Gastrocnemius medialis (tissue), 4 donors: ENCODE data around the gene FH.

Experiments
- POLR2A ChIP-seq, 2 donors: fragments of 450-650 bp; IDR thresholded peaks; one replicate each; pipeline ENCODE4 v1.6.1; 2017; ENCODE audit warnings: antibody characterized with exemption in 2 of 2, mild to moderate bottlenecking in 2 of 2, moderate library complexity in 2 of 2
- TF ChIP-seq, protein P1 (sequence below), 5 experiments: fragments of 450-650 bp in 3 of 5; fragments of 200-600 bp in 2 of 5; sonication (generic) in 2 of 5; IDR thresholded peaks in 4 of 5; conservative IDR thresholded peaks in 1 of 5; 1 replicate in 4 of 5; 2 replicates in 1 of 5; pipeline ENCODE4 v1.5.1; 2016 to 2019; ENCODE audit warnings: antibody characterized with exemption in 5 of 5, mild to moderate bottlenecking in 3 of 5, moderate library complexity in 3 of 5

DNA sequence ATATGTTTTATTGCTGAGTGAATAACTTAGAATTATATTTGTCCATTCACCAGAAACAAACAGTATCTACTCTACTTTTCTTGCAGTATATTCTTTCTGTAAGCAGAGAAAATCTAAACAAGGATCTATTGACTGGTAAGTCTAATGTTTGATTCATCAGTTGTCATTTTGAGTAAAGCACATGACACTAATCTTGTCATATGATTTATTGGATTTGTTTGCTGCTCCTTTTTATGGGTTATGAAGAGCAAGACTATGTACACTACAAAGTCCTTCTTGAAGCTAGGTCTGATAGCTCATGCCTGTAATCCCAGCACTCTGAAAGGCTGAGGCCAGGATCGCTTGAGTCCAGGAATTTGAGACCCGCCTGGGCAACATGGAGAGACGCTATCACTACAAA, 36.0 kb upstream of the FH start:
- TF ChIP-seq, protein P1, sequence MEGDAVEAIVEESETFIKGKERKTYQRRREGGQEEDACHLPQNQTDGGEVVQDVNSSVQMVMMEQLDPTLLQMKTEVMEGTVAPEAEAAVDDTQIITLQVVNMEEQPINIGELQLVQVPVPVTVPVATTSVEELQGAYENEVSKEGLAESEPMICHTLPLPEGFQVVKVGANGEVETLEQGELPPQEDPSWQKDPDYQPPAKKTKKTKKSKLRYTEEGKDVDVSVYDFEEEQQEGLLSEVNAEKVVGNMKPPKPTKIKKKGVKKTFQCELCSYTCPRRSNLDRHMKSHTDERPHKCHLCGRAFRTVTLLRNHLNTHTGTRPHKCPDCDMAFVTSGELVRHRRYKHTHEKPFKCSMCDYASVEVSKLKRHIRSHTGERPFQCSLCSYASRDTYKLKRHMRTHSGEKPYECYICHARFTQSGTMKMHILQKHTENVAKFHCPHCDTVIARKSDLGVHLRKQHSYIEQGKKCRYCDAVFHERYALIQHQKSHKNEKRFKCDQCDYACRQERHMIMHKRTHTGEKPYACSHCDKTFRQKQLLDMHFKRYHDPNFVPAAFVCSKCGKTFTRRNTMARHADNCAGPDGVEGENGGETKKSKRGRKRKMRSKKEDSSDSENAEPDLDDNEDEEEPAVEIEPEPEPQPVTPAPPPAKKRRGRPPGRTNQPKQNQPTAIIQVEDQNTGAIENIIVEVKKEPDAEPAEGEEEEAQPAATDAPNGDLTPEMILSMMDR (IDR thresholded peaks at IDR 0.05 in 4 of 5, conservative IDR thresholded peaks at IDR 0.05 in 1 of 5): no peak
- TF ChIP-seq POLR2A (IDR thresholded peaks at IDR 0.05): no peak
